Measurements from ENCODE around the gene FXYD6.

DNA sequence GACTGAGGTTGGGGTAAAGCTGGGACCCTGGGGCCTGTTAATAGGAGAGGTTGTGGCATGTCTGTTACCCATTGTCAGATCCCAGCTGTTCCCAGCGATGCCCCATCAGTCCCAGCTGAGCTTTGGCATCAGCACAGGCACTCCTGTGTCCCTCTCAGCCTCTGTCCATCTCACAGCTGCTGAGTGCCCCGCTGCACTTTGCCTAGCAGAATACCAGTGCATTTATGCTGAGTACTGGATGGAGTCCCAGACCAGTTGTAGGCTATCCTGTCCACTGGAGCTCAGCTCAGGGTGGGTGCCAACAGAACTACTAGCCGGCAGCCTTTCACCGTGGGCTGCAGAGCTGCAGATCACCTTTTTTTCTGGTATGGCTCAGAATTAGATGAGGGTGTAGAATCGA, 9.9 kb downstream of the FXYD6 start:
- no peak for TF ChIP-seq POLR2A (IDR thresholded peaks at IDR 0.05)
- no peak for TF ChIP-seq CTCF (IDR thresholded peaks at IDR 0.05)
